NK-92 treated with Interleukin-12 subunit alpha and Interleukin-12 subunit beta, amount 100 ng/mL, for 24 hours (cell line): Measurements from ENCODE around the gene KATNBL1.
"Not testable (repeated sequence)": the region's sequence is repeated elsewhere in the genome, so short reads cannot be mapped to it uniquely, and the experiment has no call there.

ENCODE experiments used
- DNase-seq: peaks from one replicate; lab custom pipeline; 2025; lab: John Stamatoyannopoulos, UW

The KATNBL1 gene

DNA sequence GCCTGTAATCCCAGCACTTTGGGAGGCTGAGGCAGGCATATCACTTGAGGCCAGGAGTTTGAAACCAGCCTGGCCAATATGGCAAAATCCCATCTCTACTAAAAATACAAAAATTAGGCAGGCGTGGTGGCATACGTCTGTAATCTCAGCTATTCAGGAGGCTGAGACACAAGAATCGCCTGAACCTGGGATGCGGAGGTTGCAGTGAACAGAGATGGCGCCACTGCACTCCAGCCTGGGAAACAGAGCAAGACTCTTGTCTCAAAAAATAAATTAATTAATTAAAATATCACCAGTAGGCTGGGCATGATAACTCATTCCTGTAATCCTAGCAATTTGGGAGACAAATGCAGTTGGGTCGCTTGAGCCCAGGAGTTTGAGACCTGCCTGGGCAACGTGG, 16.6 kb downstream of the KATNBL1 start:
- DNase-seq: not testable (repeated sequence)

DNA sequence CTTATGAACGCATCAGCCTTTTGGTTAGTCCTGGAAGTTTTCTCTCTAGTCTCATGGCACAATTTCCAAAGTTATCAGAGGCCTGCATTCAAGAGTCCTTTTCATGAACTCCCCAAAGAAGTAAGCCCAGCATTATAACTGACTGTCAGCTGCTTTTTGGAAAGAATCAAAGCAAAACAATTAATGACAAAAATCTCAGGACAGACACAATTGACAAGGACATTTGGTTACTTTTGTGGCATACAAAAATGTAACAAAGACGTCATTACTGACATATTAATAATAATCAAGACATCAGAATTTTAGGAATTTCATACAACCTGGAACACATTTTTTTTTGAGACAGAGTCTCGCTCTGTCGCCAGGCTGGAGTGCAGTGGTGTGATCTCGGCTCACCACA, 21.2 kb downstream of the KATNBL1 start:
- no peak for DNase-seq

DNA sequence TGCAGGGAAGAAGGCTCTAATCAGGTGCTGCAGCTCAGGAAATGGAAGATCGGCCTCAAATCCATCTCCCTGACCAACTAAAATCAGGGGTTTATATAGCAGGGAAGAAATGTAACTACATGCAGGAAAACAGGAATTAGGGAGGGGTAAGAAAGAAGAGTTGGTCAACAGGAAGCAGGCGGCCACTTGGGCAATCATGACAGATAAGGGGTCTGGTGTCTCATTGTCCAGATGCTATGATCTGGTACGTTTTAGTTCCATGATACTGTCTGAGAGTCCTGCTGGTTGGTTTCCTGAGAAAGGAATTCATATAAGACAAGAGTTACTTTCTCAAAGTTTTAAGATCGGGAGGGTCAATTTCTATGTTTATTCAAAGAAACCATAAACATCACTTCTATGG, 24.2 kb downstream of the KATNBL1 start:
- no peak for DNase-seq

DNA sequence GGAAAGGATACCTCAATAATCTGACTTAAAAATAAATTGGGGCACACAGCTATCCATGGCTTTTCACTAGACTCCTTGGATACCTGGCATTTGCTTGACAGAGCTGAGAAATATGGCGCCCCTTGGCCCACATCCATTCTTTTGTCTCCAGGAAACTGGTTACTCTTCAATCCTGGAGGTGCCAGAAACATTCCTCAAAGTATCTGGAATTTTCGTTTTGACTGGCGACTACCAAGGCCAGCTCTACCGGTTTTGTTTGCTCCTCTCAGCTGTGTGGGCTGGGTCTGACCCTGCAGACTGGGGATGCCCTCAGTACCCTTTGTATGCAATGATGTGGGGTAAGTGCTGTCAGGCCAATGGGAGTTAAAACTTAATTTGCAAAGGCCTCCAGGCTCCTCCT, 27.0 kb downstream of the KATNBL1 start:
- no peak for DNase-seq

DNA sequence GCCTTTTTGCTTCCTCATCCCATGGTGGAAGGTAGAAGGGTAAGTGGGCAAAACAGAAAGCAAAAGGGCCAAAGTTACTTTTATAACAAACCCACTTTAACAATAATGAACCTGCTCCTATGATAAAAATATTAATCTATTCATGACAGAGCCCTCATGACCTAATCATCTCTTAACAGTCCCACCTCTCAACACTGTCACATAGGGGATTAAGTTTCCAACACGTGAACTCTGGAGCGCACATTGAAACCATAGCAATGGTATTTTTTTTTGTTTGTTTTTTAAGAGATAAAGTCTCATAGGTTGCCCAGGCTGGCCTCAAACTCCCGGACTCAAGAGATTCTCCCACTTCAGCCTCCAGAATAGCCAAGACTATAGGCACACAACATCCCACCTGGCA, 30.7 kb downstream of the KATNBL1 start:
- DNase-seq: no peak

DNA sequence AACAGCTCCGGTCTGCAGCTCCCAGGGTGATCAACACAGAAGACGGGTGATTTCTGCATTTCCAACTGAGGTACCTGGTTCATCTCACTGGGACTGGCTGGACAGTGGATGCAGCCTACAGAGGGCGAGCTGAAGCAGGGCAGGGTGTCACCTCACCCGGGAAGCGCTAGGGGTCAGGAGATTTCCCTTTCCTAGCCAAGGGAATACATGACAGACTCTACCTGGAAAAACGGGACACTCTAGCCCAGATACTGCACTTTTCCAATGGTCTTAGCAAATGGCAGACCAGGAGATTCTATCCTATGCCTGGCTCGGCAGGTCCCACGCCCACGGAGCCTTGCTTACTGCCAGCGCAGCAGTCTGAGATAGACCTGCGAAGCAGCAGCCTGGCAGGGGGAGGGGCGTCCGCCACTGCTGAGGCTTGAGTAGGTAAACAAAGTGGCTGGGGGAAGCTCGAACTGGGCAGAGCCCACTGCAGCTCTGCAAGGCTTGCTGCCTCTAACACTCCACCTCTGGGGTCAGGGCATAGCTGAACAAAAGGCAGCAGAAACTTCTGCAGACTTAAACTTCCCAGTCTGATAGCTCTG, 43.8 kb downstream of the KATNBL1 start:
- not testable (repeated sequence) for DNase-seq

DNA sequence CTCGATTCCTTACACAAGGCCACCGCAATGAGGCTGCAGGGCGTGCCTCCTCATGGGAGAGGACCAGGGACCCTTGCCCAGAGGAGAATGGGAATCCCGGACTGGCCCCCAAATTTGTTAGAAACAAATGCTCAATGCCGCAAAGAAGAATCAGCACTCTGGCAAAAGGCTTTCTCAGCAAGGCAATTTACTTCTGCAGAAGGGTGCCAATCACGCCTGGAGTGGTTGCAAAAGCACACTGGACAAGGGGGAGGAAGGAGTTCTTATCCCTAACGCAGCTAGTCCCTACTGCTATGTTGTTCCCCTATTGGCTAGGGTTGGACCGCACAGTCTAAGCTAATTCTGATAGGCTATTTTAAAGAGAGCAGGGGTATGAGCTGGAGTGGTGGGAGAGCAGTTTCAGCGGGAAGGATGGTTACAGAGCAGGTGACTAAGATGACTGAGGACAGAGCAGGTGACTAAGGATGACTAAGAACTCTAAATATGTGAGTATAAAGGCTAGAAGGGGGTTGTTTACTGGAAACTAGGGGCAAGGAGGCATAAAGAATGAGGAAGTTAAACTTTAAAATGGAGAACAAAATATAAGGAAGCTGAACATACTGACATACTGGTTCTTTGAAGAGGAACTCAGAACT, 48.5 kb downstream of the KATNBL1 start:
- no peak for DNase-seq

DNA sequence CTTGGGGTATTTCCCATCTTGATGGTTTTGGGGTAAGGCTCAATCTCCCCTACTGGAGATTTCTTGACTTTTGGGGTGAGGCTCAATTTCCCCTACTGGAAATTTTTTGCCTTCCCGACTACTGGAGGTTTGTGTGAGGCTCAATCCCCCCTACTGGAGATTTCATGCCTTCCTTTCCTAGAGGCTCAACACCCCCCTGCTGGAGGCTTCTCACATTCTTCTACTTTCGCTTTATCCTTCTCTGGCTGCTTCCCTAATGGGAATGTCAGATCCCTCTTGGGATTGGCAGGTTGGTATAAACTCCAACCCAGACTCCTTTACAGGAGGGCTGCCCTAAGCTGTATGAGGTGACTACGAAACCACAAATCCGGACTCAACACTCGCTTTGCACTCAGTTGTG, 49.2 kb downstream of the KATNBL1 start:
- no peak for DNase-seq

DNA sequence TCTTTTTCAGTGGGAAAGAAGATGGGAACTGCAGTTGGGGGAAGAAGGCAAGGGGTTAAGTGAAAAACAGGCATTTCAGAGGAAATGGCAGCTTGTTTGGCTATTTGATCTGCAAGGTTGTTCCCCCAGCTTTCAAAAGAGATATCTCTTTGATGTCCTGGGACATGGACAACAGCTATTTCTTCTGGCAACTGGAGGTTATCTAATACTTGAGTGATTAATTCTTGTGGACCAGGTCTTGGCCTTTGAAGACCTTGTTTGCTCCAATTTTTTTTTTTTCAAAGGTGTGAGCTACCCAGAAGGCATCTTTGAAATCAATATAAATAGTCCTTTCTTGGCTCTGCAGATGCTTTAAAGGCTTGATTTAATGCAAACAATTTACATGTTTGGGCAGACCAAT, 51.5 kb downstream of the KATNBL1 start:
- DNase-seq: no peak

DNA sequence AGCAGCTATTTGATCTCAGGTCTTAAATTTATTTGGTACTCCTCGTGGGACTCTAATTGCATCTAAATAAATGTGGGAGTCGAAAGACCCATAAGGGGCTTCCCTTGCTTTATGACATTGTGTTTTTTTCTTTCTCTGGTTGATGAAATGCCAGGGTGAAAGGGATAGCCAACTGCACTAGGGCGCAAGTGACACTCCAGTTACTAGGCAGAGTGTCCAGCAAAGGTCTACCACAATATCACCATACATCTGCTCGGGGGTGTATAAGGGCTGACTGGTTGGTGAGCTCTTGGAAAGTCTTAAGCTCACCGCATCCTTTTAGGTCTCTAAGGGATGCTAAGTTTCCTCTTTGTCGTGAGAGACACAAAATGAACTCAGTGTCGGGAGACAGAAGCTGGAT, 54.0 kb downstream of the KATNBL1 start:
- no peak for DNase-seq

DNA sequence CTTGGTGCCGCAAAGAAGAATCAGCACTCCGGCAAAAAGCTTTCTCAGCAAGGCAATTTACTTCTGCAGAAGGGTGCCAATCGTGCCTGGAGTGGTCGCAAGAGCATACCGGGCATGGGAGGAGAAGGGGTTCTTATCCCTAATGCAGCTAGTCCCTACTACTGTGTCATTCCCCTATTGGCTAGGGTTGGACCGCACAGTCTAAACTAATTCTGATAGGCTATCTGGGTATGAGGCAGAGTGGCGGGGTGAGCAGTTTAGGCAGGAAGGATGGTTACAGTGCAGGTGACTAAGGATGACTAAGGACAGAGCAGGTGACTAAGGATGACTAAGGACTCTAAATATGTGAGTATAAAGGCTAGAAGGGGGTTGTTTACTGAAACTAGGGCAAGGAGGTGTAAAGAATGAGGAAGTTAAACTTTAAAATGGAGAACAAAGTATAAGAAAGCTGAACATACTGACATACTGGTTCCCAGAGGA, 55.1 kb downstream of the KATNBL1 start:
- DNase-seq: no peak

DNA sequence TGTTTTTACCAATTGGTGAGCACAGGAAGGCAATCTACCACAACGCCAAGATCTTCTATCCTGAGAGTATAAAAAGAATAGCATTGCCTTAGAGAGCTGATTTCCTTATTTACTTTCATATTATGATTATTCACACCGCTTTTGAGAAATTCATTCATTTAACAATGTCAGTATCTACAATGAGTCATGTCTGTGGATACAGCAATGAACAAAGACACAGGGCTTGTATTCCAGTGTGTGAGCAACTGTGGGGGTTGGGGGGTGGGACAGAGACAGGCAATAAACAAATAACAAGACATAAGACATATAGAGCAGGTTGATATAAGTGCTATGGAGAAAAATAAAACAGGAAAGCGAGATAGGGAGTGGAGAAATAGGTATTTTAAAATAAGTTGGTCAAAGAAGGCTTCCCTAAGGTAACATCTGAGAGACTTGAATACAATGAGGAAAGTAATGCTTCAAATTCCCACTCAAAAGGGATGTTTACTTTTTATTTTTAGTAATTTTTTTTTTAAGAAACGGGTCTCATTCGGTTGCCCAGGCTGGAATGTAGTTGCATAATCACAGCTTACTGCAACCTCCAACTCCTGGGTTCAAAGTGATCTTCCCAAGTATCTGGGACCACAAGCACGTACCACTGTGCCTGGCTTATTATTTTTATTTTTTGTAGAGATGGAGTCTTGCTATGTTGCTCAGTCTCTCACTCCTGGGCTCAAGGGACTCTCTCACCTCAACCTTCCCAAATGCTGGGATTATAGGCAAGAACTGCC, 62.3 kb downstream of the KATNBL1 start:
- DNase-seq: no peak

DNA sequence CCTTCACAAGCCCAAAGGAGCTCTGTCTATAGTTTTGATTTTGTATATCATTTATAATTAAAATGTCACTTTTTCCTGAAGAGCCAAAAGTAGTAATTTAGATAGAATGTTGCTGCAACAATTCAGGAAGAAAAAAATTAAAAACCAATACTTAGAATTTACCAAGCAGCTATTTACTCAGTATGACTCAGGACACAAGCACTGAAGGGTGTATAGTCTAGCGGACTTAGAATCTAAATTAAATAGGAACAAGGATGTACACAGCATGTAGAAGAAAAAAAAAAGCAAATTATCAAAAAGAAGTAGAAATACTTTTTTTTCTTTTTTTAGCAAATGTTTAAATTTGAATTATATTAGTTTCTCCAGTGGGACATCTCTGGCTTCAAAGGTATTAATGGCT, 76.4 kb downstream of the KATNBL1 start:
- no peak for DNase-seq

DNA sequence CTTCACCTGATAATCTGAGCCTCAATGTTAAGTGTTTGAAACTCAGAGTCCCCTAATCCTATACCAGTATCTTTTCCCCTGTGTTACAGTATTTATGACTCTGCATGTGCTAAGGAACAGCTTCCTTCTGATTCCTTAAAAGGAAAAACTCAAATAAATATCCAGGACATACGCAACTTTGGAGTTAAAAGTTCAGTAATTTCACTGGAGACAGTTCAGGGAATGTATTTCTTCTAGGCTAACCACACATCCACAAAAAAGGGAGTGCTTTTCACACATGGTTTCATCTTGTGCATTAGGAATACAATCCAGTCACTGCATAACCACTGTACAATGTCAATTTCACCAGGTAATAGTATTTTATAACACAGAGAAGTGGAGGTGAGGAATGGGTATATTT, 77.0 kb downstream of the KATNBL1 start:
- no peak for DNase-seq

DNA sequence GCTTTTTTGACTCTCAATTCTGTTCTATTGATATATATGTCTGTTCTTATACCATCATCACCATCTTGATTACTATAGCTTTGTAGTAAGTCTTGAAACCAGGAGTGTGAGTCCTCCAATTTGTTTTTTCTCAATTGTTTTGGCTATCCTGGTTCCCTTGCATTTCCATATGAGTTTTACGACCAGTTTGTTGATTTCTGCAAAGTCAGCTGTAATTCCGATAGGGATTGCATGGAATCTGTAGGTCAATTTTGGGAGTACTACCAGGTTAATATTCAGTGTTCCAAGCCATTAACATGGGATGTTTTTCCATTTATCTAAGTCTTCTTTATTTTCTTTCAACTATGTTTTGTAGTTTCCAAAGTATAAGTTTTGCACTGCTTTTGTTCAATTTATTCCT, 81.0 kb downstream of the KATNBL1 start:
- no peak for DNase-seq

DNA sequence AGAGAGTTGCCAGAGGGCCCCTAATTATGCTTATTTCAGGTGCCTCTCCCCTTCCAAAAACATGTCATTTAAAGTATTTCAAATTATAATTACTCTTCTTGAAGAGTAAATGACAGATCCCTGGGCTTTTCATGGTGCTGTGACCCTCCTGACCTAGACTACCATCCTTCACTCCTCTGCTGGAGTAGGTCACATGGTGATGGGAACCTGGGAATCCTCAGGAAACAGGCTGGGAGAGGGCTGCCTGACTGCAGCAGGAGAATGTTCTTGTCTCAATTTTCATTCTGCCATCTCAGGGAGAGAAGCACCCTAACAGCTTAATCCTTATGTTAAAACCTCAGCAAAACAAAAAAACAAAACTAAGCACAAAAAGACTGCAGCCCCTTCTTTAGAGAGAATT, 83.4 kb downstream of the KATNBL1 start:
- DNase-seq: no peak

DNA sequence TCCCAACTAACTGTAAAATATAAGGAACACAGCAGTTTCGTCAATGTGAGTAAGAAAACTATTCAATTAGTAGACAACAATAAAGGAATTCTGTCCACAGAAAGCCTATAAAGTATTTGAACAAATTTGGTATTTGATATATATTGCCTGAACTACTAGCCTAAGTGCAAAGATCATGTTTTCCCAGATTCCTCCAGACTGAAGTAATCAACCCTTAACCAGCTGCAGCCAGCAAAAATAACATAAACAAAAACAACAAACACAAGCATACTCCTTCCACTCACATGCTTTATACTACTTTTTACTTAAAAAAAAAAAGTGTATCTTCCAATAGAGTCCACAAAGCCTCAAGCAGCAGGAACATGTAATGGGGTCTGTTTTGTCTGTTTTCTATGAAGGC, 84.0 kb downstream of the KATNBL1 start:
- DNase-seq: no peak

DNA sequence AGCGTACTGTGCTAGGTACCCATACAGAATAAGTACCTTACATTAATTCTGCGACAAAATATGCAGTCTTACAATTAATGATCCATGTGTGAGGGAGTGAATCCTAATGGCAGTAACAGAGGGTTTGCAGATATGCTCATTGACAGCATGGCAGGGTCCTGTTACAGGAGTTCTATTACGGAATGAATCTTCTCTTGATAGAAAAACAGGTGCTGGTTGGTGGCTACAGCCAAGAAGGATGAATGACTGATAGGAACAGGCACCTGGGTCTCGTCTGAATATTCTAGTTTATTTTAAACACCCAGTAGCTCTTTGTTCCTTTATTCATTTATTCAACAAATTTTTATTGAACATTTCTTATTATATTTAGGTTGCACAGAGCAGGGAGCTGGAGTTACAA, 85.2 kb downstream of the KATNBL1 start:
- no peak for DNase-seq

DNA sequence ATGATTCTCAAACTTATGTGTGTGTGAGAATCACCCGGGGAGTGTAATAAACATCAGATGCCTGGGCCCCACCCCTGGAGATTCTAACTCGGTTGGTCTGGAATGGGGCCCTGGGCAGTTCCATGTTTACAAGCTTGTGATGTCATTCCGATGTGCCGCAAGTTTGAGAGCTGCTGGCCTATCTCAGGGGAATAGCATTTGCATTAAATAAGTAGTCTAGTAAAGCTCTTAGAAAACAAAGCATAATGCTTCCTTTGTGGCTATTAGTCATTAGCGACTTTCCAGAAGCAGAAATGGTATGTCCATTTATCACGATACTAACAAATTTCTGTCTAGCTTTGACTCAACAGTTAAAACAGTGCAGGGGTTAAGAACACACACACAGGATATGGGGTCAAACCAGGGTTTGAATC, 87.1 kb downstream of the KATNBL1 start:
- DNase-seq: no peak

DNA sequence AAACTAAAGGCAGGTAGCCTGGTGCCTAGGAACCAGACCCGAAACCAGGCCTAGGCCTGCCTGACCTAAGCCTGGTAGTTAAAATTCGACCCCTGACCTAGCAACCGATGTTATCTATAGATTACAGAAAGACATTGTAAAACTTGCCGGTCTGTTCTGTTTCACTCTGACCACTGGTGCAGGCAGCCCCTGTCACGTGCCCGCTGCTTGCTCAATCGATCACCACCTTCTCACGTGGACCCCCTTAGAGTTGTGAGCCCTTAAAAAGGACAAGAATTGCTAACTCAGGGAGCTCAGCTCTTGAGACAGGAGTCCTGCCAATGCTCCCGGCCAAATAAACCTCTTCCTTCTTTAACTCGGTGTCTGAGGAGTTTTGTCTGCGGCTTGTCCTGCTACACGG, 88.1 kb downstream of the KATNBL1 start:
- not testable (repeated sequence) for DNase-seq

DNA sequence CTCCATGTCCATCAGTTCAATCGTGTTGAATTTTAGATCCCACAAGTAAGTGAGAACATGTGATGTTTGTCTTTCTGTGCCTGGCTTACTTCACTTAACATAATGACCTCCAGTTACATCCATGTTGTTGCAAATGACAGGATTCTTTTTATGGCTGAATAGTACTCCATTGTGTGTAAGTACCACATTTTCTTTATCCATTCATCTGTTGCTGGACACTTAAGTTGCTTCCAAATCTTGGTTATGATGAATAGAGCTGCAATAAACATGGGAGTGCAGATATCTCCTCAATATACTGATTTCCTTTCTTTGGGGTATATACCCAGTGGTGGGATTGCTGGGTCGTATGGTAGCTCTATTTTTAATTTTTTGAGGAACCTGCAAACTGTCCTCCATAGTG, 89.5 kb downstream of the KATNBL1 start:
- DNase-seq: not testable (repeated sequence)

DNA sequence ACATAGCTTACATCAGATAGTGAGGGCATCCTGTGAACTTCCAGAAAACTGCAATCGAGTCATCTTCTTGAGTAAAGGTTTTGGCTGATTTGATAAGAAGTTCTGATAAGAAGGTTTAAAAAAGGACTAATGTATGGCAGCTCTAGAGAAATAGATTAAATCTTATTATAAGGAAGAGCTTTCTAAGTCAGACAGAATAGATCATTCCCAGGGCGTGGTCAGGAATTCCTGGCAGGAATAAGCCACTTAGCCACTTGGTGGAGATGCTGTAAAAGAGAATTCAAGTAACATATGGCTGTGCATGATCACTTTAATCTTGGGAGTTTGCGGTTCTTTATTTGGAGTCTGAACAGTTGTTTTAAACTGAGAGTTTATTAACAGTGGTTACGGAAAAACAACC, 90.6 kb downstream of the KATNBL1 start:
- DNase-seq: no peak

DNA sequence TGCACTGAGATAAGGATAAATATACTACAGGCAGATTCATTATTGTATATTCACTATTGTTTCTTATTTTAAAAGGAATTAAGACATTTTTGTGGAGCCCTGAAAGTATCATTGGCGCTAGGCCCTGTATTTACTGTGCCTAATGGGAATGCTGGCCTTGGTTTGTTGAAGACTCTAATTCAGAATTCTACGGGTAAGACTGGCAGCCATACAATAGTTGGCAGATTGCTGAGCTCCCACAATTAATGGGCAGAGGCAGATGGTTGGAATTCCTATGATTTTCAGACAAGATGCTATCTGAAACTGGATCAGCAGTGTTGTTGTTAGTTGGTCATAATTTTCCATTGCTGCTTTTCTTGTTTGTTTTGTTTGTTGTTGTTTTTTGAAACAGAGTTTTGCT, 93.3 kb downstream of the KATNBL1 start:
- no peak for DNase-seq
